ENCODE data around the gene SNX11.

SNX11 gene

DNA sequence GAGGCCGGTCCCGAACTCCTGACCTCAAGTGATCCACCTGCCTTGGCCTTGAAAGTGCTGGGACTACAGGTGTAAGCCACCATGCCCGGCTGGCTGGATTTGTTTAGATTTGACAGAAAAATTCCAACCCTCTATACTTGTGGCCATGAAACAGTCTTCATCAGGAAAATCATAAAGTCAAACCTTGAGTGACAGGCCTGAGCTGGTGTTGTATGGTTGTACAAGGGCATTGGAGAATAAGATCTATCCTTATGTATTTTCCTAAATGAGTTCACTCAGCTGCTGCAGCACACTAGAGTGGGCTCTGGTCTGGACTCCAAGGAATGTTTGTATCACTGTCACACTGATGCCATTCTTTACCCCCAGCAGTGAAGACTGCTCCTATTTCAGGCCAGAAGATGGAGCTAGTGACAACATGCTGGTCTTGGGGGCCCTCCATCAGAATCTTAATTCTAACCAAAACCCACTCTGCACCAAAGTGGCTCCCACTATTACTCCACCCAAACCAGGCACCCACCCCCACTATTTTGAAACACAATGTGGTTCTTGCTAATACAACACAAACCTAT is 27.4 kb downstream of the SNX11 start:
- no peak for DNase-seq

DNA sequence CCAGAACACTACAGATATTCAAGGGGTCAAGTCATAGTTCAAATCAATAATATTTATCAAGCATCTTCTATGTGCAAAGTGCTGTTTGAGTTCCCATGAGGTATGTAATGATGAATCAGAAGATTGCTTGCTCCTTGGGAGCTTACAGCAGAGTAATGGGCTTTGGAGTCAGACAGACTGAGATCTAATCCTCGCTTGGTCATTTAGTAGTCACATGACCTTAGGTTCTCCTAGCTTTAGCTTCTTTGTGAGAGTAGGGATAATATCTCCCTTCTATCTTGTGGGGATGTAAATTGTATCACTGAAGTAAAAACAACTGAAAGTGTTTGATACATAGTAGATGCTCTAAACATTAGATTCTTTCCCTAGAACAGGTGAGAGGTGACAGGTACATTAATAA is 30.1 kb downstream of the SNX11 start:
- no peak for DNase-seq

DNA sequence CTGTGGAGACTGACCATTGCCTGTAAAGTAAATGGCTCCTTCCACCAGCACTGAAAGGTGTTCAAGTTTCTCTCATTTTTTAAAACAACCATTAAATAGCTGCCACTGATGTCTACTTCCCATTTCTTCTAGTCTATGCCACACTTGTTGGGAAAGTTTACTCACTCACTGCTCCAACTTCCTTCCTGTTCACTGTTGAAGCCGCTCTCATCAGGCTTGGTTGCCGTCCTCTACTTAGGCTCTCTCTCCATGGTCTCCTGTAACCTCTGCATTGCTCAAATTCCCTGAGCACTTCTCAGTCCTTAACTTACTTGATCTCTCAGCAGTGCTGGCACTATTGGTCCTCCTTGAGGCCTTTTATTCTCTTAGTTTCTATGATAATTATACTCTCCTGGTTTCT is 32.4 kb downstream of the SNX11 start:
- no peak for DNase-seq

DNA sequence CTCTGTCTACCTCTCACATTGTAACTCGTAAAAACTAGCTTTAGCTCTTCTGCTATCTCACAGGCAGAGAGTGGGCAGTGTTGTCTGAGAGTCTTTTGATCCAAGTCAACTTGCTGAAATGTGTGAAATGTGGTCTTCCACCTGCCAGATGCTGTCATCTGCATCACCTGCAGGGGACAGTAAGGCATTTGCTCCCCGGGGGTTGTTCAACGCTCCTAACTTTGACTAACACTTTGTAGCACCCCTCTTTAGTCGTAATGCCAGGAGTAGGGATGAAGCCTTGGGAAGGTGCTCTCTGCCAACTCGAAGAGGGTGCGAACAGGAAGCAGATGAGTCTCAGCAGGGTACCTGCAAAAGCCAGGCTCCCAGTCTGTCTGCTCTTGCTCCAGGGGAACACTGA is 36.1 kb downstream of the SNX11 start:
- DNase-seq: no peak

DNA sequence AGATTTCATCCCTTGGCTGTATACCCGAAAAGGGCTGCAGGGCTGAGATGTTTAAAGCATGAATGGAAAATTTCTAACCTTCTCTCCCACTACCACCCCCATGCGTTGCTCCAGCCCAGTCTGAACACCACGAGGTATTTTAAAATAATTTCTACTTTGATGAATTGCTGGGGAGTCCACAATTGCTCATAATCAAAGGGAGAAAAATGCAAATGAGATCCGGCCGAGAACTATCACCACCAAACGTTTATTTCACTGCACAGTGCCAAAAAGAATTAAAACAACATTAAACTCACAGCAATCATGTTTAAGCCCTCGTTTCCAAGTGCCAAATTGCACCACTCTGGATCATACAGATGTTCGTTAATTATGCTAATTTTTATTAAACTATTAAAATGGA is 36.7 kb downstream of the SNX11 start:
- DNase-seq: no peak

DNA sequence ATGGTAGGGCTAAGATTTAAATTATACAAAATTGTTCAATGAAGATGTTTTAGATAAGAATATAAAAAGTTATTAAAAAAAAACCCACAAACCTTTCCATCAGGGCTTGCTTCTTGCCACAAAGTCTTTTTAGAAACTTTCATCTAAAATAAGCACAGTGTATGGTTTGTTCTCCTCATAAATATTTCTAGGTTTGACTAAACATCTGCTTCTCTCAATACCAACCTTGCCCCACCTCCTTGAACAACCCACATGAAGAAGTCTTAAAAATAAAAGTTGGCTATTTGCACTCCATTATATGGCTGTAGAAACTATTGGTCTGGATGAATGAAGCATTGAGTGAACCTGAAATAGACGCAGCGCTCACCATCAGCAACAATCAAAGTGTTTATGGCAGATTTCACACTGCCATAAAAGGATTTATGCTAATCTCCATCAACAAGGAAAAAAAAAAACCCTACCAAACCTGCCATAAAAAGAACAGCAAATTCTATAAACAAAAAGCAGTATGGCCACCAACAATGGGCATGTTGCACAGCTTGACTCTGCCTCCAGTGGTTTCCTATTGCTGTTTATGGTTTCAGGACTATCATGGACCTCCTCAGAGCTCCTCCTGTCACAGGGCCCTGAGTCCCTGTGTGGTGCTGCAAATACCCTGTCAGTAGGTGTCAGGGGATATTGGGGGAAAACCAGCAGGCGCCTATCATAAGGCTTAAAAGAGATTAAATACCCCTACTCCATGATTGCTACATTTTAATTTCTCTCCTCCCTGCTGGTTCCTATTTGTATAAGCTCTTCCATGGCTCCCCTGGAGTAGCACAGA is 37.6 kb downstream of the SNX11 start:
- DNase-seq: no peak

DNA sequence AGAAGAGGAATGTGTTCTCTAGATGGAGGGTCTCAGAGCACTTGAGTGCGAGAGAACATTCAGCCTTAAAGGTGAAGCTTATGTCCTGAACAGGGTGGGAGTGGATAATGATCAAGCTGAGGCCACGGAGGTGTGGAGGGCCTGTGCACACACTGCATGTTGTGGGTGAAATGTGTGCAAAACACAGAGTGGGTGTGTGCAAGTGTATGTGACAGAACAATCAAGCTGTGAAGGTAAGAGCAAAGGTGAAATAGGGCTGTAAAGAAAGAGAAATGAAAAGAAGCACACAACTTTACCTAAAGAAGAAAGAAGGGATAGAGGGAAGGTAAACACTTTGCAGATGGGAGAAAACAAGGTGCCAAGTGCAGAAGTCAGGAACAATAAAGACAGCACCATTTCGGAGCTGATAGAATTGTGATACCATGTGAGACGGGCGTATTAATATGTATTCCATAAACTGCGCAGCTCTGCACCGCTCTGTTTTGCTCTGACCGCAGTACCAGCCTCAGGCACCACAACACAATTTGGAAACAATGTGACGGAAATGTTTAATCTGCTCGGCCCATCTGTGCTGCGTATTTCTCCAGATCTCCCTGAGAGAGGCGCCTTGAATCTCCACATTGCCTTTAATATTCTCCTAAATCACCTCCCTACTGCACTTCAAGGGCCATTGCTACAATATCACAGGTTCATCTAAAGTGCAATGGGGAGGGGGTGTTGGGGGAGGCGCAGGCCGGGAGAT is 40.6 kb downstream of the SNX11 start:
- no peak for DNase-seq

DNA sequence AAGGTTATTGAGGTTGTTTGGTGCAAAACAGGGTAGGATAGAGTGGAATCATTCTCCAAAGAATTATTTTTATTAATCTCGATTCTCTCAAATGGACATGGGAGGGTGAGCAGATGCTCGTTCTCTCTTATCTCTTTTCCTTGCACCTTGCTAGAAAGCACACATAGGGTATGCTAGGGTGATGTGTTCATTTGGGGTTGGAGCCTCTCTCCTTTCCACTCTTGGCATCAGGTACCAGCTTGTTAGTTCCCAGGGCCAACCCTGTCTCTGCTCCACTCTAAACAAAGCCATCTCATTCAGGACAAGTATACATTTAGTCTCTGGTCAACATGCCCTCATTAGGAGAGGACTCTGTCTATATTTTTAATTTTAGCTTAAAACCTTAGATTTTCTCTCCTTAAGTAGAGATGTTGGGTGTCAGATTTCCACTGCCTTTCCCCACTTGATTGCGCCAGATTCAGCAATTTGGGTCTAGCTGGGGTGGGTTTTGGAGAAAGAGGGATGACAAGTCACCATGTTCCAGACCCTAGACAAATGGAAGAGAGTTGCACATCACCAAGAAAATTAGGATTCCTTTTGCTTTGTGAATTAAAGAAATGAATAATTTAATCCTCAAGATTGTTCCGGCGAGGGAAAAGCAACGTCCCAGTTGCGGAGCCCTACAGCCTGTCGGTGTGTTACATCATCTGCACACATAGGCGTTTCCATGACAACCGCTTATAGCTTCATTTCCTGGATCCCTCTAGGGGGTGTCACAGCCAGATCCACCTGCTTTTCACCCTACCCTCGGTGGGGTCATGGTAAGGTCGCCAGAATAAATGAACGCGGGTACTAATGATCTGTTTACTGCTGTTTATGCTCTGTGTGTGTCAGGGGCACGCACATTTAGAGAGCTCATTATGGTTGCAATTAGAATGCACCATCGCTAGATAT is 41.6 kb downstream of the SNX11 start:
- DNase-seq: no peak

DNA sequence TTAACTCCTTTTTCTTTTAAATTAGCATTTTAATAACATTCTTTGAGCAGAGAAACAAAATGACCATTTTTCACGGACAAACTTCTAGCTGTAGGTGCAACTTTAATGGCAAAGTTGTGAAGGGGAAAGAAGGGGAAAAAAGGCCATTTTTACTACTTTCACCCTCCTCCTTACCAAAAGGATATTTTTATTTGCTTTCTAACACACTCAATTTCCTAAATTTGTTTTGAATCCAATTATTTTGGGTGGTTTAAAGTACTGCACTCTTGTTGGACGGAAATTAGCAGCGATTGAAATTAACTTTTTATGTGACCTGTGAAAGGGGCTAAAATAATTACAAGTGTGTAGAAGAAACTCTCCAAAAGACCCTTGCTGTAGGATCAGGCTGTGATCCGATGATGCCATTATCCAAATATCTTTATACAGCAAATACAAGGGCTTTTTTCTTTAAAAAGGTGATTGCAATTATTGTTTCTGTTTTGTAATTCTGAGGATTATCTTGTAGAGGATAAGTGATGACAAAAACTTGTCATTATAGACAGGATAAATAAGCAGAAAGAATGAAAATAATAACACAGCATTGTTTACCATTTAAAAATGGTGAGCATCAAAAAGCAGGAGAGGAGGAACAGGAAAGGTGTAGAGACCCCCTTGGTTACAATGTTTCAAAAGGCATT is 42.4 kb downstream of the SNX11 start:
- DNase-seq: no peak

DNA sequence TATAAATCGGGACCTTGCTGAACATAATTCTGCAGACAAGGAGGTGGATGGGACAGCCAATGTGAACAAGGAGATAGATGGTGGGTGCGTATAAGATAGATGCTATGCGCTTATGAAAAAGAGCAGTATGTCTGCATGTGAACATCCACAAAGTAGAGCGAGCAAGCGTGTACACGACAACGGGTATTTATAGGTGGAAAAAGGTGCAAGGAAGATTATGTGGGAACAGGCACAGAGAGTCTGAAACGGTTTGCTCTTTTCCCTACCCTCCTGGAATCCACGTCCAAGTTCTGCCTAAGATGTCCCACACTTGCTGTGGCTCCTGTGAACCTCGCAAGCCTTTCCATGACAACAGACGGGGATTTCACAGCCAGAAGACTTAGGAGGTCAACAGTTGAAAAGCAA is 43.0 kb downstream of the SNX11 start:
- DNase-seq: no peak

DNA sequence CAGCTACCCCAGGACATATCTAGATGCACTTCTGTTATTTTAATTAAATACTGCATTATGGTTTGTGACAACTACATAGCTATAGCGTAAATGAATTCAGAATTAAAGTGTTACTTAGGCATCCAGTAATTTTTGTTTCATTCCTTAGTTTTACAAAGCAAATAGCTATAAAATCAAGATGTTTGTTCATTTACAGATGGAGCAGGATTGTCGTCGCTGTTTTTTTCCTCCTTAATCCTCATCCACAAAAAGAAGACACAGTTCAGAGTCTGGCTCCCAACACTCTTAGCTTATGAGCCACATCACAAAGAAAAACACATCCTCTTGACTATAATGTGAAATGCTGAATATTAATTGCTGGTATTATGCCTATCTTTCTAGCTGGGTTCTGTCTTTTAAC is 43.7 kb downstream of the SNX11 start:
- DNase-seq: no peak

DNA sequence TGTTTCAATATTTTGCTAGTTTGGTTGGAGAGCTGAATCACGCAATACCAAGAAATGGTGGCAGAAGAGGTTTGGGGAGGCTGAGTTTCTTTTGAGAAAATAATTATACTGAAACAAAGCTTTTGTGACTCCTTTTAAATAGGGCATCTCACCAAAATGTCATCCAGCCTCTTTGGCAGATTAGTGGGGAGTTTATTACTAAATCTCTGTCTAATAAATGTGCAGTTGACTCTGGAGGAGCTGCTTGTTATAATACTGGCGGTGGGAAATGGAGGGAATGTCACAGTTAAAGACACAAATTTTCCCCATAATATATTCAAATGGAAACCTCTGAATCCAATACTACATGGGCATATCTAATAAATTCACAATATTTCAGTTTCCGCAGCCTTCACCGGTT is 44.7 kb downstream of the SNX11 start:
- no peak for DNase-seq

DNA sequence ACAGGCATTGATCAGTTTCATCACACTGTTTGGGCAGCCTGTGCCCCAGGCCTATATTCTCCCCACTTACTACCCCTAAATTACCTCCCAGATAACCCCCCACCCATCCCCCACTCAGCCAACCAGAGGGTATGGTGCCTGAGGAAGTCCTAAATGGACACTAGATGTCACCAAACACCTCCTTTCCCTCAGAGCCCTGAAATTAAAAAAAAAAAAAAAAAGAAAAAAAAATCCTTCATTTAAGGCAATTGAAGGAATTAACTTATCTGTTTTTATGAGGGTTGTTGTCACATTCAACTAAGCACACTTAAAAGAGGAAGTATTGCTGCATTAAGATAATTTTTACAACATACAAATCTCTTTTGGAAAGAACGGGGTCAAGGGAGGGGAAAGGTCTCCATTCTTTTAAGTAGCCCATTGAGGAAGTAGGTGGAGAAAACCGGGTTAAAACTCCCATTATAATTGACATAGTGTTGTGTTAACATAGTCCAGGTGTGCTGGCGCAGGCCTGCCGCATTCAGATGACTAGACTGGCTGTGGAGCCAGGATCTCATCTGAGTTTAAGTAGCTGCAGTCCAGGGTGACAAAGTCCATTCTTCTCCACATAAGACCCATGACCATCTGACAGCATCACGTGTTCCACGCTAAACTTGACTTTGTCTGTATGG is 46.3 kb downstream of the SNX11 start:
- peak; percentile 41 for DNase-seq

DNA sequence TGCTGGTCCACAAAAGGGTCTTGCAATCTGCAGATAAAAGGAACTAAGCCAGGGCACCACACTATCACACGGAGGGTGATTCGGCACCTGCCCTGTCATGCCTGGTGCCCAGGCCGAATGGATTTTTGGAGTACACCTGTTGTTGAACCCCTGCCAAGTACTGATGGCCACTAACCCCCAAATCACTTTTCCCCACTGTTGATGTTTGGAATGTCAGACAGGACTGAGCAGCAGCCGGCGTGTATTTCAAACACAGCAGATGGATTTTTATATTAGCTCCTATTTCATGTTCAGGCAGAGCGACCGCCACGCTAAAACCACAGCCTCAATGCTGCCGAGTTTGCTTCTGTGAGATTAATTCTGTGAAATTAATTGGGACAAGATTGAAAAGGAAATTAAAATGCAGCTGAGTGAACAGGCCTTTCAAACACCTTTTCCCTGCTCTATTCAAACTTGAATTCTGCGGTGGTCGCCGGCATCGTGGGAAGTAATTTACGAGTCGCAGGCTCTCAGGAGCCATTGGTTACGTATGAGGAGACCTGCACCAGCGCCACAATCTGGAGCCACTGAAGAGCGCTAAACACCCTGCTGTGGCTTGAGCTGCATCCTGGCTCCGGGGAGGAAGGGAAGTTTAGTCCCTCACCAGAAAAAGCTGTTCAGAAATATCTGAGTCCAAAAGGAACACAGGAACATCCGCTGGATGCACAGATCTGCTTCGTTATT is 48.5 kb downstream of the SNX11 start:
- DNase-seq: no peak

DNA sequence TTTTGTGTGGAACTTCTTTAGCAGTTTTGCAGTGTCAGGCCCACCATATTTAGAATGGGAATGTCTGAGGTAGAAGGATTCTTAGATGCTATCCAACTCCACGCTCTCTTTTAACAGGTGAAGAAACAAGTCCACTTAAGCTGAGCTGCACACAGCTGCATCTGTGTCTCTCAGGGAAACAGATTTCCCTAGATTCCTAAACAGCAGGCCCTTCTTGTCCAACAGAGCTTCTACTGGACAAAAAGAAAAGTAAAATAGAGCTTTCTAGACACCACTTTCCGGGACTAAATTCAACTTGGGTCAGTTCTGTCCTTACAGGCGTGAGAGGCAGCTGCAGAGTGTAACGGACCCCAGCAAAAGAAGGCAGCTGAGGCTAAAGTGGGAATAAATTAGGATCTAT is 51.7 kb downstream of the SNX11 start:
- DNase-seq: no peak

DNA sequence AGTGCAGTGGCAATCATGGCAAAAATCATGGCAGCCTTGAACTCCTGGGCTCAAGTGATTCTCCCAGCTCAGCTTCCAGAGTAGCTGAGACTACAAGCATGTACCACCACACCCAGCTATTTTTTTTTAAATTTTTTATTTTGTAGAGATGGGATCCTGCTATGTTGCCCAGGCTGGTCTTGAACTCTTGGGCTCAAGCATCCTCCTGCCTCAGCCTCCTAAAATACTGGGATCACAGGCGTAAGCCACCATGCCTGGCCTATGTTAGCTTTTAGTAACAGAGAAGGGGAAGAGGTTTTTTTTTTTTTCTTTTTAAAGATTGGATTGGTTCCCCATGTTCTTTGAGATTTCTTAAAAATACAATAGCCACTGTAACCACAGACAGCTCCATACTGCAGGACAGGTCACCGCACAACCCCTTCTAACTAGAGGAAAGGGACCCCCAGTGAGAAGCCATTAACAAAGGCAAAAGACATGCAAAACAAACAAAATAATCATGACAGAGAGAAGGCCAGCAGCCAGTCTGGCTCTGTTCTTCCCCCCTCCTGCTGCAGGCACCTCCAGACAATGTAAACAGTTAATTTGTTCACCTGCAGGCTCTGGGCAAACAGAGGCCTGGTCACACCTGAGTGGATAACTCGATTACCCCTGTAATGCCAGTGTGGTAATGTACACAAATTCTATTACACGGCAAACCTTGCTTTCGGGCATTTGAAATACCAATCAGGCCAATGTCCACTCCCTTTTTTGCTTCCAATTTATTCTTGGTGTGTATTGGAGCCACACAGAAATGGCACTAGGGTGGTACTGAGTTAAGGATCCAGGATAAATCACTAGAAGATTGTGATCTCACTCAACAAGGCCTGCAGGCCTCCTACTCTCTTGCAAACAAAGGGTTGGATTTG is 52.9 kb downstream of the SNX11 start:
- DNase-seq: no peak

DNA sequence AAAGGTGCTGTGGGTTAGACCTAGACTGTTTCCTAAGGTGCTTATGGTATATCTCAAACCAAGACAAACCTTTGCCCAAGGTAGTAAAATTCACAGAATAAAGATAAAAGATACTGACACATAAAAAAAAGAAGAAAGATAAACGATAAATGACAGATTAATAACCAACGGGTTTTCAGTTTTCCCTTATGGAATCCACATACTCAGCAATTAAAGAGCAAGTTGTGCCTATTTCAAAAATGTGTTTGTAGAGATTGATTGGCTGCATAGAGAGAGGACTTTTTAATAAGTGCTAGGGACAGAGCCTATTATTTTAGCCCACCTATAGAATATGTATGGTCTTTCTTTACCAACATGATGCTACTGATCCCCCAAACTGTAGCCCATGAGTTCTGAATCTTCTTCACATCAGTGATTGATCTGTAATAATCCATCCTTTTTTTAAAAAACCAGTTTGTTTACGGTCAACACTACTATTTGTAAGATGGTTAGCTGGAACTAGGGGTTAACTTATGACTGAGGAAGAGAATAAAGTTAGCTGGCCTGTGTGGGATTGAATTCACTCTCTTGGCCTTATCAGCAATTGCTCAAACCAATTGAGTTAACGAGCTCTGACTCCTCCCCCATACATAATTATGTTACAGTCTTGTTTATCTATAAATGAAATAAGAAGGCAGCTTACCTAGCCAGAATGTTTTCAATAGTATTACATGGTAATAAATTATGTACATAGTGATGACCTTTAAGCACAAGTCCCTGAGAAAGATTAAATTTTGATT is 53.8 kb downstream of the SNX11 start:
- DNase-seq: no peak

DNA sequence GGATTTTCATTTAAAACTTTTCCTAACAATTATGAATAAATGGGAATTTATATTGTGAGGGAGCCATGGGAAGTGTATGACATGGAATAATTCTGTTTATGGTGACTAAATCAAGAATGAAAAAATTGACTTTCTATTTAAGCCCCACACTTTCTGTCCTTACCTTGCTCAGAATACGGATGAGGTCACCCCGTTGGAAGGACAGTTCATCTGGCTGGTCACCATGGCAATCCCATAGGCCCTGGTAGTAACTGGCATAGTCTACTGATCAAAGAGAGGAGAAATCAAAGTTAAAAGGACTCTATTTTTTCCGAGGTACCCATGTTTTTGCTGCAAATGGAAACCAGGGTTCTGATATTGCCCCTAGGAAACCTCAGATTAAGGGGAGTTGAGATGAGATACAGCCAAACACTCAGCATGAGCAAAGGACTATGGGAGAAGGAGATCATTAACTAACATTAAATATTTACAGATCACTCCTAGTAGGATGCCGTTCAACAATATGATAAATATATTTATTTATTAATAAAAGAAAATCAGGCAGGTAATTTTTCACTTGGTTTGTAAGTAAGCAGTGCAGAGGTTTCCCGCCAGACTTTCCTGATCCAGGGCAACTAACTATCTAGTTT is 54.9 kb downstream of the SNX11 start:
- no peak for DNase-seq
